Neural cell (in vitro differentiated cells): ENCODE data around the gene LSAMP. TPM values are rescaled to one million over a fixed set of nuclear protein-coding genes. Genes with fewer than 3 reads are reported as not detected.
"Not testable (repeated sequence)": the region's sequence is repeated elsewhere in the genome, so short reads cannot be mapped to it uniquely, and the experiment has no call there.

ENCODE experiments used
- H2AFZ ChIP-seq: fragments of 200-600, 300-800 bp; sonication (generic), shearing (Covaris generic); 2 replicates; pipeline ENCODE4 v1.6.0; 2014; ENCODE audit warnings: low read depth, mild to moderate bottlenecking, antibody characterized with exemption, low read length, moderate library complexity
- H3F3A ChIP-seq: fragments of 200-600 bp; shearing (Covaris generic); 2 replicates; pipeline ENCODE4 v1.6.1; 2016; ENCODE audit warnings: mild to moderate bottlenecking, moderate library complexity, mixed read lengths, antibody characterized with exemption, low read length; ENCODE audit not compliant: insufficient read depth, poor library complexity, severe bottlenecking
- H3K27ac ChIP-seq: fragments of 200-600, 300-800 bp; sonication (generic), shearing (Covaris generic); 2 replicates; pipeline ENCODE4 v1.5.1; 2014; ENCODE audit warnings: mild to moderate bottlenecking, low read length, moderate library complexity
- H3K27me3 ChIP-seq: fragments of 300-800, 200-600 bp; sonication (generic), shearing (Covaris generic); 2 replicates; pipeline ENCODE4 v1.6.0; 2014; ENCODE audit warnings: mild to moderate bottlenecking, low read depth, low read length, moderate library complexity; ENCODE audit not compliant: insufficient read depth
- H3K36me3 ChIP-seq: fragments of 300-800, 200-600 bp; sonication (generic), shearing (Covaris generic); 2 replicates; pipeline ENCODE4 v1.5.1; 2014; ENCODE audit warnings: mild to moderate bottlenecking, antibody characterized with exemption, low read length, moderate library complexity; ENCODE audit not compliant: insufficient read depth
- H3K4me2 ChIP-seq: fragments of 300-800, 200-600 bp; sonication (generic), shearing (Covaris generic); 2 replicates; pipeline ENCODE4 v1.6.0; 2014; ENCODE audit warnings: mild to moderate bottlenecking, low read length
- H3K4me3 ChIP-seq: fragments of 300-800, 200-600 bp; sonication (generic), shearing (Covaris generic); 2 replicates; pipeline ENCODE4 v1.5.1; 2014; ENCODE audit warnings: mild to moderate bottlenecking, low read length, moderate library complexity
- H3K79me2 ChIP-seq: fragments of 200-600 bp; shearing (Covaris generic); replicated peaks from 2 replicates; pipeline ENCODE4 v1.6.0; 2014; ENCODE audit warnings: mild to moderate bottlenecking, low read length, moderate library complexity; ENCODE audit not compliant: insufficient read depth
- H3K9ac ChIP-seq: fragments of 300-800, 200-600 bp; sonication (generic), shearing (Covaris generic); 2 replicates; pipeline ENCODE4 v1.6.1; 2016; ENCODE audit warnings: mild to moderate bottlenecking, low read length, mixed read lengths
- H3K9me2 ChIP-seq: fragments of 200-600 bp; shearing (Covaris generic); 2 replicates; pipeline ENCODE4 v1.6.1; 2016; ENCODE audit warnings: mild to moderate bottlenecking, low read length, mixed read lengths; ENCODE audit not compliant: insufficient read depth
- H3K9me3 ChIP-seq: fragments of 200-600, 300-800 bp; sonication (generic), shearing (Covaris generic); 2 replicates; pipeline ENCODE4 v1.6.1; 2016; ENCODE audit warnings: mild to moderate bottlenecking, mixed run types, low read length, moderate library complexity, mixed read lengths
- H4K20me1 ChIP-seq: fragments of 200-600 bp; shearing (Covaris generic); 2 replicates; pipeline ENCODE4 v1.6.1; 2016; ENCODE audit warnings: mild to moderate bottlenecking, mixed run types; ENCODE audit not compliant: insufficient read depth
- EP300 ChIP-seq: fragments of 450-650 bp; conservative IDR thresholded peaks from 2 replicates; pipeline ENCODE4 v1.6.1; 2014; ENCODE audit warnings: antibody characterized with exemption, mild to moderate bottlenecking, moderate library complexity; ENCODE audit not compliant: poor library complexity, severe bottlenecking
- EZH2 ChIP-seq: fragments of 200-600, 300-800 bp; shearing (Covaris generic), sonication (generic); IDR thresholded peaks from 2 replicates; pipeline ENCODE4 v1.6.1; 2014; ENCODE audit warnings: antibody characterized with exemption, low read length, borderline replicate concordance, mild to moderate bottlenecking; ENCODE audit not compliant: insufficient read depth, poor library complexity, severe bottlenecking
- MXI1 ChIP-seq: fragments of 450-650 bp; conservative IDR thresholded peaks from 2 replicates; pipeline ENCODE4 v1.6.1; 2014; ENCODE audit warnings: antibody characterized with exemption, mild to moderate bottlenecking; ENCODE audit not compliant: poor library complexity, severe bottlenecking
- POLR2AphosphoS5 ChIP-seq: IDR thresholded peaks from 2 replicates; pipeline ENCODE4 v1.6.1; 2012
- RAD21 ChIP-seq: fragments of 450-650 bp; conservative IDR thresholded peaks from 2 replicates; pipeline ENCODE4 v1.6.1; 2014; ENCODE audit warnings: antibody characterized with exemption, mild to moderate bottlenecking, moderate library complexity
- REST ChIP-seq: IDR thresholded peaks from 2 replicates; pipeline ENCODE4 v1.6.1; 2012; ENCODE audit warnings: borderline replicate concordance
- SMC3 ChIP-seq: fragments of 450-650 bp; conservative IDR thresholded peaks from 2 replicates; pipeline ENCODE4 v1.6.1; 2014; ENCODE audit warnings: antibody characterized with exemption, mild to moderate bottlenecking, moderate library complexity; ENCODE audit not compliant: poor library complexity
- TAF1 ChIP-seq: IDR thresholded peaks from 2 replicates; pipeline ENCODE4 v1.6.1; 2012; ENCODE audit warnings: low read depth
- polyA plus RNA-seq: library from polyadenylated mRNA; depleted of rRNA; stranded (reverse); fragments of >200 nt; gene quantifications from 2 replicates; pipeline ENCODE4 v1.2.3, GENCODE V29; 2014
- TF ChIP-seq, protein P1 (sequence below): fragments of 450-650 bp; IDR thresholded peaks from 2 replicates; pipeline ENCODE4 v1.5.1; 2014; ENCODE audit warnings: antibody characterized with exemption, mild to moderate bottlenecking, moderate library complexity; ENCODE audit not compliant: poor library complexity, severe bottlenecking

LSAMP gene
- polyA plus RNA-seq, 1 donor from 2014 or later, result 93.6 TPM

- Histone ChIP-seq H4K20me1 (no peaks in the 10 kb centered on the region), H3K27ac (no peak overlapping the region), H3K4me2 (no peak overlapping the region), H3K27me3 (no peaks in the 10 kb centered on the region), H3K9me2 (no peaks in the 10 kb centered on the region), H3K36me3 (no peaks in the 10 kb centered on the region), H3K4me3 (no peak overlapping the region), H3K79me2 (no peaks in the 10 kb centered on the region), H3K9ac (no peak overlapping the region), H3K9me3 (no peaks in the 10 kb centered on the region), H2AFZ (no peak overlapping the region), H3F3A (no peaks in the 10 kb centered on the region)
- TF ChIP-seq SMC3, result no peak
- no peak for TF ChIP-seq MXI1
- no peak for TF ChIP-seq TAF1
- TF ChIP-seq, protein P1, sequence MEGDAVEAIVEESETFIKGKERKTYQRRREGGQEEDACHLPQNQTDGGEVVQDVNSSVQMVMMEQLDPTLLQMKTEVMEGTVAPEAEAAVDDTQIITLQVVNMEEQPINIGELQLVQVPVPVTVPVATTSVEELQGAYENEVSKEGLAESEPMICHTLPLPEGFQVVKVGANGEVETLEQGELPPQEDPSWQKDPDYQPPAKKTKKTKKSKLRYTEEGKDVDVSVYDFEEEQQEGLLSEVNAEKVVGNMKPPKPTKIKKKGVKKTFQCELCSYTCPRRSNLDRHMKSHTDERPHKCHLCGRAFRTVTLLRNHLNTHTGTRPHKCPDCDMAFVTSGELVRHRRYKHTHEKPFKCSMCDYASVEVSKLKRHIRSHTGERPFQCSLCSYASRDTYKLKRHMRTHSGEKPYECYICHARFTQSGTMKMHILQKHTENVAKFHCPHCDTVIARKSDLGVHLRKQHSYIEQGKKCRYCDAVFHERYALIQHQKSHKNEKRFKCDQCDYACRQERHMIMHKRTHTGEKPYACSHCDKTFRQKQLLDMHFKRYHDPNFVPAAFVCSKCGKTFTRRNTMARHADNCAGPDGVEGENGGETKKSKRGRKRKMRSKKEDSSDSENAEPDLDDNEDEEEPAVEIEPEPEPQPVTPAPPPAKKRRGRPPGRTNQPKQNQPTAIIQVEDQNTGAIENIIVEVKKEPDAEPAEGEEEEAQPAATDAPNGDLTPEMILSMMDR, result no peak
- no peak for TF ChIP-seq EZH2
- TF ChIP-seq POLR2AphosphoS5, result no peak
- TF ChIP-seq REST, result no peak
- no peak for TF ChIP-seq EP300
Measured at GRCh38 chr3:116077557-116077956, 367.7 kb downstream of the LSAMP start.

GRCh38 chr3:116077059-116077458 is 368.2 kb downstream of the LSAMP start:
- H3K27ac ChIP-seq, result no peak overlapping the region
- H3K4me2 ChIP-seq, result no peak overlapping the region
- no peak overlapping the region for H3K4me3 ChIP-seq
- no peaks in the 10 kb centered on the region for H3K27me3 ChIP-seq
- no peak overlapping the region for H3K9ac ChIP-seq
- H3K79me2 ChIP-seq, result no peaks in the 10 kb centered on the region
- no peaks in the 10 kb centered on the region for H3F3A ChIP-seq
- no peak overlapping the region for H2AFZ ChIP-seq
- H4K20me1 ChIP-seq, result no peaks in the 10 kb centered on the region
- no peaks in the 10 kb centered on the region for H3K36me3 ChIP-seq
- no peaks in the 10 kb centered on the region for H3K9me2 ChIP-seq
- TF ChIP-seq POLR2AphosphoS5, result no peak
- TF ChIP-seq RAD21, result no peak
- TF ChIP-seq EZH2, result no peak
- TF ChIP-seq EP300, result no peak
- TF ChIP-seq, protein P1, result no peak
- no peak for TF ChIP-seq SMC3
- TF ChIP-seq TAF1, result no peak
- TF ChIP-seq REST, result no peak
- no peak for TF ChIP-seq MXI1
- no peaks in the 10 kb centered on the region for H3K9me3 ChIP-seq

GRCh38 chr3:116070516-116071278 is 374.6 kb downstream of the LSAMP start:
- not testable (repeated sequence) for H3K9me3 ChIP-seq, H3K79me2 ChIP-seq

More at GRCh38 chr3:116070516-116071278, 374.6 kb downstream of the LSAMP start:
- H3K9ac ChIP-seq, H4K20me1 ChIP-seq, H3K9me2 ChIP-seq, H2AFZ ChIP-seq, H3K27ac ChIP-seq, H3F3A ChIP-seq, H3K4me2 ChIP-seq, H3K27me3 ChIP-seq, H3K36me3 ChIP-seq, H3K4me3 ChIP-seq: not testable (repeated sequence)
